ENCODE results near the gene MBD3L2. TPM values are rescaled to one million over a fixed set of nuclear protein-coding genes. Genes with fewer than 3 reads are reported as not detected.

MBD3L2 gene
- total RNA-seq, 1 experiment from 2014 or later, result not detected

GRCh38 chr19:7068599-7068998, 19.5 kb downstream of the MBD3L2 start:
- Histone ChIP-seq H3K27ac (no peak overlapping the region), H3K36me3 (ENCODE audit: low read depth) (peaks cover 13% of the 10 kb centered on the region), H4K20me1 (ENCODE audit: insufficient read depth) (no peaks in the 10 kb centered on the region), H3F3A (ENCODE audit: insufficient read depth, low read depth) (no peaks in the 10 kb centered on the region), H3K9me2 (ENCODE audit: insufficient read depth) (no peaks in the 10 kb centered on the region), H3K4me1 (replicated peaks; ENCODE audit: insufficient read depth) (no peaks in the 10 kb centered on the region), H3K79me2 (ENCODE audit: low read depth) (peaks cover 12% of the 10 kb centered on the region), H3K4me3 (no peak overlapping the region), H3K9me3 (ENCODE audit: insufficient read depth, low read depth) (no peaks in the 10 kb centered on the region), H3K4me2 (peak overlapping the region; percentile 29; the same call in 1 of the 2 replicates), H3K27me3 (ENCODE audit: insufficient read depth, low read depth) (no peaks in the 10 kb centered on the region), H2AFZ (no peak overlapping the region)
- ChIA-PET POLR2A (ENCODE audit: unreplicated experiment) (interaction anchor here (0.6 to 0.8 kb wide), 2 partner anchors 538 to 542 kb away, joined by 4 to 15 read pairs; no protein-coding TSS in a partner anchor), CTCF (no interaction called here)
- intact Hi-C loops (cut with micrococcal nuclease; ENCODE audit: unreplicated experiment), result no loop called here
- no TSS peak for BruUV-seq (replicated peaks)
- TF ChIP-seq CTCF (conservative IDR thresholded peaks at IDR 0.05) (no peak), EZH2 (IDR thresholded peaks at IDR 0.05; ENCODE audit: low read depth) (no peak)
- no peak for DNase-seq

GRCh38 chr19:7069042-7069903, 20.2 kb downstream of the MBD3L2 start, which contains the start of gene ZNF557:
TSS of gene ZNF557 (plus strand) at chr19:7069703. CDS start at chr19:7075075, 5,372 bp downstream.
- Histone ChIP-seq H3K9me2 (ENCODE audit: insufficient read depth) (no peaks in the 10 kb centered on the region), H4K20me1 (ENCODE audit: insufficient read depth) (no peaks in the 10 kb centered on the region), H3K4me3 (peak within 1 kb of the TSS; percentile 94), H3K36me3 (ENCODE audit: low read depth) (peaks cover 13% of the 10 kb centered on the region), H3K4me2 (peak within 1 kb of the TSS; percentile 82), H3F3A (ENCODE audit: insufficient read depth, low read depth) (no peaks in the 10 kb centered on the region), H3K27me3 (ENCODE audit: insufficient read depth, low read depth) (no peaks in the 10 kb centered on the region), H3K4me1 (replicated peaks; ENCODE audit: insufficient read depth) (no peaks in the 10 kb centered on the region), H3K27ac (no peak within 1 kb of the TSS), H2AFZ (peak within 1 kb of the TSS; percentile 96), H3K79me2 (ENCODE audit: low read depth) (peaks cover 12% of the 10 kb centered on the region), H3K9me3 (ENCODE audit: insufficient read depth, low read depth) (no peaks in the 10 kb centered on the region)
- ChIA-PET CTCF (no interaction called here), POLR2A (ENCODE audit: unreplicated experiment) (interaction anchor here (0.6 to 0.8 kb wide), 6 partner anchors 392 to 851 kb away, joined by 4 to 15 read pairs (median 4); no protein-coding TSS in a partner anchor)
- intact Hi-C loops (cut with micrococcal nuclease; ENCODE audit: unreplicated experiment), result no loop called here
- DNase-seq, result peak; percentile 77 to 94
- no peak for TF ChIP-seq CTCF (conservative IDR thresholded peaks at IDR 0.05)
- no peak for TF ChIP-seq EZH2 (IDR thresholded peaks at IDR 0.05; ENCODE audit: low read depth)
- BruUV-seq (replicated peaks), result no TSS peak

- Histone ChIP-seq H3K79me2 (ENCODE audit: low read depth) (peaks cover 12% of the 10 kb centered on the region), H4K20me1 (ENCODE audit: insufficient read depth) (no peaks in the 10 kb centered on the region), H3K27me3 (ENCODE audit: insufficient read depth, low read depth) (no peaks in the 10 kb centered on the region), H3K4me1 (replicated peaks; ENCODE audit: insufficient read depth) (no peaks in the 10 kb centered on the region), H2AFZ (peak overlapping the region; percentile 96), H3K9me3 (ENCODE audit: insufficient read depth, low read depth) (no peaks in the 10 kb centered on the region), H3K36me3 (ENCODE audit: low read depth) (peaks cover 13% of the 10 kb centered on the region), H3F3A (ENCODE audit: insufficient read depth, low read depth) (no peaks in the 10 kb centered on the region), H3K27ac (no peak overlapping the region), H3K9me2 (ENCODE audit: insufficient read depth) (no peaks in the 10 kb centered on the region), H3K4me2 (peak overlapping the region; percentile 82), H3K4me3 (peak overlapping the region; percentile 94)
- BruUV-seq (replicated peaks), result no TSS peak
- intact Hi-C loops (cut with micrococcal nuclease; ENCODE audit: unreplicated experiment), result no loop called here
- ChIA-PET CTCF (interaction anchor here (0.6 kb wide), 1 partner anchor 129 kb away, joined by 6 read pairs; no protein-coding TSS in a partner anchor), POLR2A (ENCODE audit: unreplicated experiment) (interaction anchor here (0.7 kb wide), 1 partner anchor 687 kb away, joined by 5 read pairs; no protein-coding TSS in a partner anchor)
- TF ChIP-seq EZH2 (IDR thresholded peaks at IDR 0.05; ENCODE audit: low read depth) (no peak), CTCF (conservative IDR thresholded peaks at IDR 0.05) (no peak)
- DNase-seq, result no peak
These were observed 20.7 kb downstream of the MBD3L2 start for GRCh38 chr19:7069904-7070226.
